RWPE2 (cell line): Measurements from ENCODE around the gene GCSAML.

Experiments used
- ATAC-seq: fragments of 200-7000 bp; cut with Tn5 transposase; 3 replicates; pipeline ENCODE4 v1.9.1; 2021; ENCODE audit warnings: low read depth
- DNase-seq: peaks from one replicate; pipeline ENCODE4 v3.0.0-alpha.2; 2020; ENCODE audit warnings: low spot score
- H3K27ac ChIP-seq: fragments of 450-650 bp; 2 replicates; pipeline ENCODE4 v1.5.1; 2017; ENCODE audit warnings: mild to moderate bottlenecking; ENCODE audit not compliant: poor library complexity, severe bottlenecking
- H3K27me3 ChIP-seq: fragments of 250-450 bp; sonication (Bioruptor Pico); 2 replicates; pipeline ENCODE4 v1.5.1; 2021; ENCODE audit warnings: mild to moderate bottlenecking, moderate library complexity; ENCODE audit not compliant: insufficient read depth, poor library complexity, severe bottlenecking
- H3K36me3 ChIP-seq: fragments of 250-450 bp; sonication (Bioruptor Pico); 2 replicates; pipeline ENCODE4 v1.5.1; 2020; ENCODE audit warnings: low read depth, mild to moderate bottlenecking, moderate library complexity
- H3K4me1 ChIP-seq: fragments of 250-450 bp; sonication (Bioruptor Pico); 2 replicates; pipeline ENCODE4 v1.5.1; 2021; ENCODE audit warnings: mild to moderate bottlenecking, moderate library complexity; ENCODE audit not compliant: insufficient read depth, poor library complexity, severe bottlenecking
- H3K4me3 ChIP-seq: fragments of 250-450 bp; sonication (Bioruptor Pico); 2 replicates; pipeline ENCODE4 v1.5.1; 2021; ENCODE audit warnings: mild to moderate bottlenecking, moderate library complexity; ENCODE audit not compliant: severe bottlenecking
- H3K9me3 ChIP-seq: fragments of 250-450 bp; sonication (Bioruptor Pico); 2 replicates; pipeline ENCODE4 v1.5.1; 2021; ENCODE audit warnings: mild to moderate bottlenecking, moderate library complexity; ENCODE audit not compliant: severe bottlenecking
- TF ChIP-seq, protein P1 (sequence below): fragments of 450-650 bp; IDR thresholded peaks from one replicate; pipeline ENCODE4 v1.5.1; 2017; ENCODE audit warnings: mild to moderate bottlenecking, moderate library complexity; ENCODE audit not compliant: poor library complexity, severe bottlenecking

Gene GCSAML

DNA sequence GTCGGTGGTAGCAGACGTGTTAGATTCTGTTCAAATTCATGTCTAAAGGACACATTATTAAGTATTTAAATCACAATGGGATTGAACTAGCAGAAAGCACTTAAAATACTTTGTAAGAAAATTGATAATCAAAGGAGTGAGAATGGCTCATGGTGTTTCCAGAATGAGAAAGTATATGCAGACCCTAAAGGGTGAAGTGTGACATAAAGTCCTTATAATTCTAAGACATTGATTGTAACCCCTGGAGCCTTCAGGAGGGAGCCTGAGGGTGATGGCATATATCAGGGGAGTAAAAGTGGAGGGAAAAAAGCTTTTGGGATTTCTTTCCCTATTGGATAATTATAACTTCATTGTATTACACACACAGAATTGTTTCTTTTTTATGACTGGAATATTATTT, 12.6 kb upstream of the GCSAML start, which contains the start of gene OR2C3:
Gene OR2C3 (minus strand): TSS at position 101 of the 400 bp plus-strand sequence. CDS start 3,929 bp downstream, outside the sequence.
- TF ChIP-seq, protein P1, sequence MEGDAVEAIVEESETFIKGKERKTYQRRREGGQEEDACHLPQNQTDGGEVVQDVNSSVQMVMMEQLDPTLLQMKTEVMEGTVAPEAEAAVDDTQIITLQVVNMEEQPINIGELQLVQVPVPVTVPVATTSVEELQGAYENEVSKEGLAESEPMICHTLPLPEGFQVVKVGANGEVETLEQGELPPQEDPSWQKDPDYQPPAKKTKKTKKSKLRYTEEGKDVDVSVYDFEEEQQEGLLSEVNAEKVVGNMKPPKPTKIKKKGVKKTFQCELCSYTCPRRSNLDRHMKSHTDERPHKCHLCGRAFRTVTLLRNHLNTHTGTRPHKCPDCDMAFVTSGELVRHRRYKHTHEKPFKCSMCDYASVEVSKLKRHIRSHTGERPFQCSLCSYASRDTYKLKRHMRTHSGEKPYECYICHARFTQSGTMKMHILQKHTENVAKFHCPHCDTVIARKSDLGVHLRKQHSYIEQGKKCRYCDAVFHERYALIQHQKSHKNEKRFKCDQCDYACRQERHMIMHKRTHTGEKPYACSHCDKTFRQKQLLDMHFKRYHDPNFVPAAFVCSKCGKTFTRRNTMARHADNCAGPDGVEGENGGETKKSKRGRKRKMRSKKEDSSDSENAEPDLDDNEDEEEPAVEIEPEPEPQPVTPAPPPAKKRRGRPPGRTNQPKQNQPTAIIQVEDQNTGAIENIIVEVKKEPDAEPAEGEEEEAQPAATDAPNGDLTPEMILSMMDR = no peak
- DNase-seq = no peak
- Histone ChIP-seq H3K9me3 (no peaks in the 10 kb centered on the region), H3K27ac (no peak within 1 kb of the TSS), H3K4me3 (no peak within 1 kb of the TSS), H3K36me3 (no peaks in the 10 kb centered on the region), H3K27me3 (no peaks in the 10 kb centered on the region), H3K4me1 (no peaks in the 10 kb centered on the region)
- no peak for ATAC-seq

DNA sequence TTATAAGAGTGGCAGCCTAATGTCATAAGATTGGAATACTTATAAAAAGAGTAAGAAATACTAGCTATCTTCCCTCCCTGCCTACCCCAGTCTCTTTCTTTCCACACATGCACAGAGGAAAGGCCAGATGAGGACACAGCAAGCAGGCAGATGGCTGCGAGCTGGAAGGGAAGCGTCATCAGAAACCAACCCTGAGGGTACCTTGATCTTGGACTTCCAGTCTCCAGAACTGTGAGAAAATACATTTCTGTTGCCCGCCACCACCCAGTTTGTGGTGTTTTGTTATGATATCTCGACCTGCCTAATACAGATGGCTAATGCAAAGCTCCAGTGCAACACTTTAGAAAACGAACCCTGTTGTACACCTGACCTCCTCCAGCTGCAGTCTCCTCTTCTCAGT, 10.4 kb upstream of the GCSAML start:
- H3K4me1 ChIP-seq = no peaks in the 10 kb centered on the region

DNA sequence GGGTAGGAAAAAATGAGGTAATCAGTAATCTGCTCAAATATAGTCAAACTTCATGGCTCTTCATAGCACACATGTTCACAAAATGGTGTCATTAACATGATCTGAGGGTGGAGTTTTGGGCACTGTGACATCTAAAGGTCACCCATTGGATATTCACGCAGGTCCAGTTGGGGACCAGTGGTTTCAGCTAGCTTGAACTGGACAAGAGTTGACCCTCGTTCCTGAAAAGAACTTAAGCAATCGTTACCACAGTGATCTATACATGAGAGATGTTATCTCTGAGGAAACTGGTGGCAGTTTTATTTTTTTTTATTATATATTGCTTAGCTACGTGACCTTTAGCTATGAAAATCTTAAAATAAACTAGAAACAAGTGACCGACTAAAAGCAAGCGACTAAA, 9.7 kb upstream of the GCSAML start:
- H3K4me3 ChIP-seq = no peak overlapping the region
- H3K36me3 ChIP-seq = no peaks in the 10 kb centered on the region
- H3K9me3 ChIP-seq = no peaks in the 10 kb centered on the region
- DNase-seq (no peak), ATAC-seq (no peak)
- TF ChIP-seq, protein P1 = no peak
- H3K27me3 ChIP-seq = no peaks in the 10 kb centered on the region
- H3K27ac ChIP-seq = no peak overlapping the region
- H3K4me1 ChIP-seq = no peaks in the 10 kb centered on the region

More for the DNA sequence above, 10.4 kb upstream of the GCSAML start:
- H3K9me3 ChIP-seq = no peaks in the 10 kb centered on the region
- no peak overlapping the region for H3K4me3 ChIP-seq
- ATAC-seq (no peak), DNase-seq (no peak)
- TF ChIP-seq, protein P1 = no peak
- H3K36me3 ChIP-seq = no peaks in the 10 kb centered on the region
- no peaks in the 10 kb centered on the region for H3K27me3 ChIP-seq
- no peak overlapping the region for H3K27ac ChIP-seq

DNA sequence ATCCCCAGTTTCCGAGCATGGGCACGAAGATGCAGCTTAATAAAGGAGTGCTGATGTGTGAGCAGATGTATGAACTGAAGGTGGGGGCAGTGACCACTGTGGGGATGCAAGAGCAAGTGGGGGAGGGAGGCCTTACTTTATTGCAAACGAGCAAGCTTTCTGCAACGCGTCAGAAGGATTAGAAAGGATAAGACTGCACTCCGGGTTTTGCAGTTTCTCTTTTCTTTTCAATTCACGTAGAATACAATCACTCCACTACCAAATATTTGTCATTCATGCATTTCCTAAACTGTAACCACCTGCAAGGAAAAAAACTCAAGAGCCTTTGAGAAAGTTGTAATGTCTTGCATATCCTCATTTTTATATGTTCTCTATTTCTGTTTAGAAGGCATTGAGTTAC, 8.4 kb upstream of the GCSAML start:
- Histone ChIP-seq H3K9me3 (no peaks in the 10 kb centered on the region), H3K4me1 (no peaks in the 10 kb centered on the region), H3K4me3 (no peak overlapping the region), H3K27ac (no peak overlapping the region), H3K27me3 (no peaks in the 10 kb centered on the region), H3K36me3 (no peaks in the 10 kb centered on the region)
- TF ChIP-seq, protein P1 = no peak
- DNase-seq = no peak
- ATAC-seq = no peak

DNA sequence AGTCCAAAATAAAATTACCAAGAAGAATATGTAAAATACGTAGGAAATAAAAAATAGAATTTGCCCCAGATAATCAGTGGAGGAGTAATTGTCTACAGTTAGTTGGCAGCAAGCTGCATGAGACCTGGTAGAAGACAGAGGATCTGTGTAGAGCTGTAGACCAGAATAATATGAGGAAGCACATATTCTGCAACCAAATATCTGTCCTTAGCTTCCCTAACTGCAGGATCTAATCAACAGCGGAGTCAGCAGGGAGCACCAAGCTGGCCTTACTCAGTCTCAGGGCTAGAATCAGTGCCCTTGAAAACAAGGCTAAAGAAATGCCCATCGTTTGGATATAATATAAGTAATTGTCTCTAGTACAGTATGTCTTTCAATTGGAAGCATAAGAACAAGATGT, 6.1 kb upstream of the GCSAML start:
- Histone ChIP-seq H3K27ac (no peak overlapping the region), H3K27me3 (no peaks in the 10 kb centered on the region), H3K4me1 (no peaks in the 10 kb centered on the region), H3K4me3 (no peak overlapping the region), H3K36me3 (no peaks in the 10 kb centered on the region), H3K9me3 (no peaks in the 10 kb centered on the region)
- DNase-seq = no peak
- ATAC-seq = no peak
- TF ChIP-seq, protein P1 = no peak
